ENCODE results near the gene OR4D6.
"Not testable (repeated sequence)": the region's sequence is repeated elsewhere in the genome, so short reads cannot be mapped to it uniquely, and the experiment has no call there.

OR4D6 gene

GRCh38 chr11:59456661-59457060 is at the start of gene OR4D6:
TSS of gene OR4D6 (plus strand) at chr11:59456961. CDS start at chr11:59456961, 0 bp downstream.
- in situ Hi-C loops (cut with MboI; ENCODE audit: low sequenced_read_pairs), result no loop called here

GRCh38 chr11:59413646-59414045 is 43.1 kb upstream of the OR4D6 start:
- in situ Hi-C loops (cut with MboI; ENCODE audit: low sequenced_read_pairs), result no loop called here

- in situ Hi-C loops (cut with MboI; ENCODE audit: low sequenced_read_pairs), result no loop called here
Observed at GRCh38 chr11:59415111-59415510, 41.6 kb upstream of the OR4D6 start.

GRCh38 chr11:59416613-59417012 is 40.1 kb upstream of the OR4D6 start:
- in situ Hi-C loops (cut with MboI; ENCODE audit: low sequenced_read_pairs), result no loop called here

- in situ Hi-C loops (cut with MboI; ENCODE audit: low sequenced_read_pairs), result no loop called here
Observed at GRCh38 chr11:59417023-59417422, 39.7 kb upstream of the OR4D6 start.

- in situ Hi-C loops (cut with MboI; ENCODE audit: low sequenced_read_pairs), result no loop called here
Observed at GRCh38 chr11:59418156-59418555, 38.6 kb upstream of the OR4D6 start.

GRCh38 chr11:59423835-59424234 is 32.9 kb upstream of the OR4D6 start:
- in situ Hi-C loops (cut with MboI; ENCODE audit: low sequenced_read_pairs), result no loop called here

- in situ Hi-C loops (cut with MboI; ENCODE audit: low sequenced_read_pairs), result no loop called here
Observed at GRCh38 chr11:59425131-59425530, 31.6 kb upstream of the OR4D6 start.

GRCh38 chr11:59426361-59427067 is 30.2 kb upstream of the OR4D6 start, which contains the start of gene OR5A2:
TSS of gene OR5A2 (minus strand) at chr11:59426413. CDS start at chr11:59422953, 3,460 bp downstream.
- in situ Hi-C loops (cut with MboI; ENCODE audit: low sequenced_read_pairs), result no loop called here

GRCh38 chr11:59427068-59427382 is 29.7 kb upstream of the OR4D6 start:
- in situ Hi-C loops (cut with MboI; ENCODE audit: low sequenced_read_pairs), result no loop called here

- in situ Hi-C loops (cut with MboI; ENCODE audit: low sequenced_read_pairs), result loop anchor here (10.0 kb wide), 1 partner anchor 265 kb away; no protein-coding TSS in a partner anchor
Observed at GRCh38 chr11:59429924-59430516, 26.7 kb upstream of the OR4D6 start.

GRCh38 chr11:59436169-59436568 is 20.6 kb upstream of the OR4D6 start, which contains the start of gene OR5A1:
TSS of gene OR5A1 (plus strand) at chr11:59436469. CDS start at chr11:59443169, 6,700 bp downstream.
- in situ Hi-C loops (cut with MboI; ENCODE audit: low sequenced_read_pairs), result loop anchor here (10.0 kb wide), 1 partner anchor 271 kb away; no protein-coding TSS in a partner anchor

GRCh38 chr11:59437770-59438169 is 19.0 kb upstream of the OR4D6 start:
- in situ Hi-C loops (cut with MboI; ENCODE audit: low sequenced_read_pairs), result loop anchor here (10.0 kb wide), 1 partner anchor 273 kb away; no protein-coding TSS in a partner anchor

GRCh38 chr11:59445624-59446023 is 11.1 kb upstream of the OR4D6 start:
- in situ Hi-C loops (cut with MboI; ENCODE audit: low sequenced_read_pairs), result not testable (repeated sequence)

- in situ Hi-C loops (cut with MboI; ENCODE audit: low sequenced_read_pairs), result no loop called here
Observed at GRCh38 chr11:59448484-59448883, 8.3 kb upstream of the OR4D6 start.

GRCh38 chr11:59459916-59460315 is 3.2 kb downstream of the OR4D6 start:
- in situ Hi-C loops (cut with MboI; ENCODE audit: low sequenced_read_pairs), result no loop called here

- in situ Hi-C loops (cut with MboI; ENCODE audit: low sequenced_read_pairs), result no loop called here
Observed at GRCh38 chr11:59463190-59463641, 6.5 kb downstream of the OR4D6 start.

- in situ Hi-C loops (cut with MboI; ENCODE audit: low sequenced_read_pairs), result no loop called here
Observed at GRCh38 chr11:59473015-59473414, 16.3 kb downstream of the OR4D6 start, which contains the start of gene OR4D10. TSS of gene OR4D10 (plus strand) at chr11:59473315. CDS start at chr11:59477430, 4,115 bp downstream.

- in situ Hi-C loops (cut with MboI; ENCODE audit: low sequenced_read_pairs), result no loop called here
Observed at GRCh38 chr11:59475176-59475575, 18.4 kb downstream of the OR4D6 start.

- in situ Hi-C loops (cut with MboI; ENCODE audit: low sequenced_read_pairs), result no loop called here
Observed at GRCh38 chr11:59479906-59480305, 23.1 kb downstream of the OR4D6 start.

GRCh38 chr11:59480359-59480758 is 23.6 kb downstream of the OR4D6 start:
- in situ Hi-C loops (cut with MboI; ENCODE audit: low sequenced_read_pairs), result no loop called here

GRCh38 chr11:59501931-59502330 is 45.2 kb downstream of the OR4D6 start:
- in situ Hi-C loops (cut with MboI; ENCODE audit: low sequenced_read_pairs), result no loop called here

Measured in HL-60/S4 treated with phorbol 12-myristate 13-acetate at 8.2 ng/mL for 4 days and 3 days (cell line).